CD4-positive, alpha-beta T cell treated with Interleukin-17A for 4 hours (primary cell): ENCODE results near the gene SMOC2.

Experiments used
- DNase-seq: peaks from one replicate; pipeline ENCODE4 v3.0.0-alpha.2; 2020; ENCODE audit warnings: mixed read lengths

SMOC2 gene

GRCh38 chr6:168581236-168581635 is 140.3 kb downstream of the SMOC2 start:
- DNase-seq, result no peak

GRCh38 chr6:168581706-168582105 is 140.7 kb downstream of the SMOC2 start:
- DNase-seq, result no peak

- DNase-seq, result no peak
Measured at GRCh38 chr6:168582571-168582981, 141.6 kb downstream of the SMOC2 start.

GRCh38 chr6:168583126-168583525 is 142.1 kb downstream of the SMOC2 start:
- no peak for DNase-seq

- DNase-seq, result no peak
Measured at GRCh38 chr6:168583821-168584220, 142.8 kb downstream of the SMOC2 start.

GRCh38 chr6:168584249-168584648 is 143.3 kb downstream of the SMOC2 start:
- DNase-seq, result no peak

- DNase-seq, result no peak
Measured at GRCh38 chr6:168584671-168585070, 143.7 kb downstream of the SMOC2 start.

GRCh38 chr6:168585441-168585840 is 144.5 kb downstream of the SMOC2 start:
- DNase-seq, result no peak

- DNase-seq, result no peak
Measured at GRCh38 chr6:168589275-168589674, 148.3 kb downstream of the SMOC2 start.

- DNase-seq, result no peak
Measured at GRCh38 chr6:168590406-168590805, 149.4 kb downstream of the SMOC2 start.

GRCh38 chr6:168596344-168596743 is 155.4 kb downstream of the SMOC2 start:
- no peak for DNase-seq

GRCh38 chr6:168597471-168597875 is 156.5 kb downstream of the SMOC2 start:
- DNase-seq, result no peak

- no peak for DNase-seq
Measured at GRCh38 chr6:168598251-168599117, 157.5 kb downstream of the SMOC2 start.

- no peak for DNase-seq
Measured at GRCh38 chr6:168599118-168599494, 158.1 kb downstream of the SMOC2 start.

- DNase-seq, result no peak
Measured at GRCh38 chr6:168599769-168600330, 158.9 kb downstream of the SMOC2 start.

GRCh38 chr6:168600381-168600780 is 159.4 kb downstream of the SMOC2 start:
- no peak for DNase-seq

GRCh38 chr6:168601111-168601510 is 160.1 kb downstream of the SMOC2 start:
- DNase-seq, result no peak

- no peak for DNase-seq
Measured at GRCh38 chr6:168601546-168601945, 160.6 kb downstream of the SMOC2 start.

- no peak for DNase-seq
Measured at GRCh38 chr6:168602576-168602975, 161.6 kb downstream of the SMOC2 start.

GRCh38 chr6:168603234-168603633 is 162.2 kb downstream of the SMOC2 start:
- DNase-seq, result no peak

GRCh38 chr6:168605964-168606363 is 165.0 kb downstream of the SMOC2 start:
- no peak for DNase-seq

- DNase-seq, result no peak
Measured at GRCh38 chr6:168606722-168607121, 165.7 kb downstream of the SMOC2 start.

GRCh38 chr6:168607272-168608112 is 166.5 kb downstream of the SMOC2 start:
- DNase-seq, result no peak

- no peak for DNase-seq
Measured at GRCh38 chr6:168608113-168608400, 167.1 kb downstream of the SMOC2 start.
